GM21390 (cell line): ENCODE results near the gene ELK3.

Experiments used
- ATAC-seq: cut with Tn5 transposase; IDR thresholded peaks from one replicate; pipeline ENCODE4 v1.9.1; 2021; ENCODE audit not compliant: unreplicated experiment

Gene ELK3

DNA sequence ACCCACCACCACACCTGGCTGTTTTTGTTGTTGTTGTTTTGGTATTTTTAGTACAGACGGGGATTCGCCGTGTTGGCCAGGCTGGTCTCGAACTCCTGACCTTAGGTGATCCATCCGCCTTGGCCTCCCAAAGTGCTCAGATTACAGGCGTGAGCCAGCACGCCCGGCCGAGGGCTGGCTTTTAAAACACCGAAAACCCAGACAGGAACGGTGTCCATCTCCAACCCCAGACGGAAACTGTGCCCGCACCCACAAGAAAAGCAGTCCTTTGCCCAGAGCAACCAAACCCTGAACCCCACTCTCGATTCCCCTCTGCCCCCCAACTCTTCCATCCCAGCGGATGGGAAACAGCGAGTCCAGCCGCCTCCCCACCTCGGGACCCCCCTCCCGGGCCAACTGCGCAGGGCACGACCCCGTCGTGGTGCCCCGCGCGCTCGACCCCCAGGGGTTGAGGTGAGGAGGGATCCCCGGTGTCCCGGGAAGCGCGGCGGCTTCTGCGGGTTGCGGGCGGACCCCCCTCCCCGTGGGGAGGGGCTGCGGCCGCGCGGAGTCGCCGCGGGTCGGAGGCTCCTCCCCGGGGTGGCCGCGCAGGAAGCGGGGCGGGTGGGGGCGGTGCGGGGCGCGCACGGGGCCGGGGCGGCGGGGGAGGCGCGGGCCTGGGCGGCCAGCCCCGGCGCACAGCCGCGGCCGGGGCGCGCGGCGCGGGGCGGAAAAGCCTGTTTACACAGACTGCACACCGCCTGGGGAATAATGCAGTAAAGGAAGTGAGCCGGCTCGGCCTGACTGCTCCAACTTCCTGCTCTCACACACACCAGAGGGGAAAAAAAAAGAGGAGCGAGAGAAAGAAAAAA is at the start of gene ELK3:
ELK3 (plus strand) TSS at position 651 of the 851 bp plus-strand sequence.
- ATAC-seq = peak; percentile 48

- ATAC-seq = no peak
Measured at GRCh38 chr12:96146747-96147146, 47.4 kb upstream of the ELK3 start.

DNA sequence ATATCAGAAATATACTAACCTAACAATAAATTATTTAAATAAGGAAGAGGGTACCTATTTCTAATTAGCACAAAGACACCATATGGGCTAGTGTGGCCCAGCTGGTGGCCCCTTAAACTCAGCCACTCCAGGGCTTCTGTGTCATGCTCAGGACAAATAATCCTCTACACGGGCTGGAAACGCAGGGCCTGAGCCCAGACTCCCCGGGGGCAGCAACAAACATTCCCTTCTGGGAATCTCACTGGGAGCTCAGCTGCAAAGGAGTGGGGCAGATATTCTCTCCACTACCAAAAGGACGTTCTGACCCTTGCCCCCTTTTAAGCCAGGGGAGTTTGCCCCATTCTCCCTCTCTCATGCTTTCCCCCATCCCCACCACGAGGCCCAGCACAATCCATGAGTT is 43.7 kb upstream of the ELK3 start:
- ATAC-seq = no peak

GRCh38 chr12:96152164-96152563 is 42.0 kb upstream of the ELK3 start:
- ATAC-seq = no peak

DNA sequence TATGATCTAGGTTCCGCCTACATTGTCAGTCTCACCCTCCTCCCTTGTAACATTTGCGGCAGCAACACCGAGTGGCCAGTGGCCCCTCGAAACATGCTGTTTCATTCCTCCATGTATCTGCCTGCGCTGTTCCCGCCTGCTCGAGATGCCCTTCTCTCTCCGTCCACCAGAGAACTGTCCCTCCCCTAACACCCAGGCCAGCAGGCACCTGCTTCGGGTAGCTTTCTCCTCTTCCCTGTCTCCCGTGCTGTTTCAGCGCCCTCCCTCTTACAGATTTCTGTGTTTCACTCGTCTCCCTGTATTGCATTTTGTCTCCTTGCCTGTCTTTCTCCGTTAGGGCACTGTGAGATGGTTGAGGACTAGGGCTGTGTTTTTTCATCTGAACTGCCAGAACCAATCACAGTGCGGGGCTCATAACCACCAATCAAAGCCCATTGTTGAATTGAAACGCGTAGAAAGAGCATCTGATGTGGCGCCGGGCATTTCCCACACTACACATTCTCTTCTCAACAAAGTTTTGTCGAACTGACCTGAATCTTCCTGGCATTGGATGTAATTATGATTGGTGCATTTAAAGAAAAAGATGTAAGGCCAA is 40.9 kb upstream of the ELK3 start:
- ATAC-seq = no peak

DNA sequence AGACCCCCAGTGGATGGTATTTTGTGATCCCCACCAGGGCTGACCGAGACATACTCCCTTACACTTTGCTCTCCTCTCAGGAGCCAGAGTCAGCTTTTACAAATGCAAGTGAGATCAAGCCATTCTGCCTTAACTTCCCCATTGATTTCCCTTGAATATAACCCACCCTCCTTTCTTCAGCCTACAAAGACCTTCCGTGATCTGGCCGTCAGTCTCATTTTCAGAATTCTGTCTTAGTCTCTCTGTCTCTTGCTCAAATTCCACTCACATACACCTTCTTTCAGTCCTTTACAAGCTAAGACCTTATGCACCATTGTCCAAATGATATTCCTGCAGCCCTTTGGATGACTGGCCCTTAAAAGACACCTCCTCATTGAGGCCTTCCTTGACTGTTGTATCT is 39.0 kb upstream of the ELK3 start:
- ATAC-seq = no peak

GRCh38 chr12:96155781-96156180 is 38.4 kb upstream of the ELK3 start:
- no peak for ATAC-seq

- no peak for ATAC-seq
Measured at GRCh38 chr12:96156211-96156610, 38.0 kb upstream of the ELK3 start.

GRCh38 chr12:96157427-96157826 is 36.7 kb upstream of the ELK3 start:
- no peak for ATAC-seq

DNA sequence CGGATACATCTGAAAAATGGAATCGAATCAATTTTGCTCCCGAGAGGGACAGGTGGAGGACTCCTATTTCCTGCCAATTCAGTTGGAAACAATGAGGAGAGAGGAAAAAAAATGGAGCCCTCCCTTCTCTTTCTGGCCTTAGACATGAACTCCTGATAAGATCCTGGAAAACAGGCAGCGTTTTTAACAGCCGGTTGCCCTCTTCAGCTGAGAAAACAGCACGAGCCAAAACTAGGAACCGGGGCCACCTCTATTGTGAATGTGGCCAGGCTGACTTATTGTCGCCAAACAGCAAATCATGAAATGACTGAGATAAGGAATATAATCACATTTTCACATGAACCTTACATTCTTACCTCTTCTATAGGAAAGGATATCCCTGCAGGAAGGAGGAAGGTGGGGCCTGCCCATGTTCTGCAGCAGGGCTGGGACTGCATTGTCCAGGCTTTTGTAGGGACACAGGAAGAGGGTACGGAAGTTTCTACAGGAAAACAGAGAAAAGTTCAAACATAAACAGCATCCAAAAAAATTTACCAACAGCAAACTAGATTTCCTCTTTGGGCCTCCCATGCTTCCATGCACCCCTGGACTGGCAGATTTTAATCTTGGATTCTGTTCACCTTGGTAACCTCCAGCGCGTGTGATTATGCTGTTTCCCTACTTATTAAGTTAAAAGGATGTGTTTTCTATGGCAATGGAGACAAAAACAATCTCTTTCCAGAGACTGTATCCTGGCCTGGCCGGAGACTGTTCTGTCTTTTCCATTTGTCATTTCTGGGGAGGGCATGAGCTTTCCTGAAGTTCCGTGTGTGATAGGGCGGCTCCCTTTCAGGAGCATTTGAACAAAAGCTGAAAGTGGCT is 29.0 kb upstream of the ELK3 start:
- ATAC-seq = no peak

- ATAC-seq = no peak
Measured at GRCh38 chr12:96166765-96167164, 27.4 kb upstream of the ELK3 start.

DNA sequence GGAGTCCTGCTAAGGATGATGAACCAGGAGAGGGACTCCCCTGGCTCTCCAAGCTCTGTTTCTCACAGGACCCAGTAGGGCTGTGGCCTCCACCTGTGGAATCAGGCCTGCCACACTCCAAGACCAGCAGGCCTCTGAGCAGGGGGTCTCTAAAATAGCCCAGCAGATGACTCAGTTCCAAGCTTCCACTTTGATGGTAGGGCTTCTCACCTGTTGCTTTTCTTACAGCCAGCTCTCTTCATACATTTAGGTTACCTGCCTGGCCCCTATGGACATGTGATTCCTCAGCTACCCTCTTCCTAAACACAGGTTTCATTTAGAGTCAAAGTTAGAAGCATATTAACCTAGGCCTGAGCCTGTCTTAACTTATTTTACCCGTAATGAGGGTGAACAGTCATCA is 26.7 kb upstream of the ELK3 start:
- ATAC-seq = no peak

DNA sequence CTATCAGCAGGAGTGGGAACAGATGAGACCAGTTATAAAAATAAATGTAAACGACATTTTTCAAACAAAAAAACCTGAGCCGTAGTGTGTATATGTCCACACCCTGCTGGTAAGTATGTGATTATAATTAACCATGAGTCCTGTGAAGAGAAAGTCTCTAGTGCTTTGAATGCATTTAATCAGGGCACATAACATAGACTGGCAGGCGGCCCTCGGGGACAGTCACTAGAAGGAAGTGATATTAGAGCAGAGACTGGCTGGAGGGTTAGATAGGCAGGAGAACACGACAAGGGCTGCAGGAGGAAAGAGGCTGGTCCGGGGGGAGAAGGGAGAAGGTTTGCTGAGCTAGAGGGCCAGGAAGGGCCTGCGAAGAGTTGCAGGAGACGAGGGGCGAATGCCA is 23.8 kb upstream of the ELK3 start:
- ATAC-seq = no peak

DNA sequence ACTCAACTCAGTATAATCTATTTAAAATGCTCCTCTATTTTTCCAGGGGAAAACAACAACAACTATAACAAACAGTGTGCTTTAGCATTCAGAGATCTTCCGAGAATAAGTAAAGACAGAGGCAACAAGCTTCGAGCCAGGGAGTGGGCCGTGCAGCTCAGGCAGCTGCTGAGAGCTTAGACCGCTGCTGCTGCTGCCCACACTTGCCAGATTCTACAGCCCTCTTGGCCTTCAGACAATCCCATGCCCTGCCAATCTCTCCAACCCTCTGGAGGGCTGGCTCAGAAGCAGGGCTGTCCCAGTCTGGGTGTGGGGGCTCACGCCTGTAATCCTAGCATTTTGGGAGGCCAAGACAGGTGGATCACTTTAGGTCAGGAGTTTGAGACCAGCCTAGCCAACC is 23.4 kb upstream of the ELK3 start:
- ATAC-seq = no peak

- ATAC-seq = no peak
Measured at GRCh38 chr12:96171905-96172304, 22.3 kb upstream of the ELK3 start.

DNA sequence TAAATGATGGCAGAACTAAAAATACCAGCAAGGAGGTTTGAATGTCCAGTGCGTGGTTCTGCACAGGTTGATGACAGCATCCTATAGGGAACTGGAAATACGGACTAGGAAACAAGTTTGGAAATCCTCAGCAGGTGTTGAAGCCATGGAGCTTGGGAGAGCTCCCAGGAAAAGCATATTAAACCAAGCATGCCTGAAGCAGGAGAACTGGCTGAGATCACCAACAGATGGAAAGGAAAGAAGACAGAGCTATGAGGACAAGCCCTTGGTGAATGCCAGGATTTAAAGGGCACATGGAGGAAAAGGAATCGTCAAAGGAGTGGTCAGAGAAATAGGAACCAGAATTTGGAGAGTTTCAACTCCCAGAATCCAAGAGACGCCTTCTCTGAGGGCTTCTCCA is 21.2 kb upstream of the ELK3 start:
- ATAC-seq = no peak

GRCh38 chr12:96176575-96176974 is 17.6 kb upstream of the ELK3 start:
- ATAC-seq = no peak

DNA sequence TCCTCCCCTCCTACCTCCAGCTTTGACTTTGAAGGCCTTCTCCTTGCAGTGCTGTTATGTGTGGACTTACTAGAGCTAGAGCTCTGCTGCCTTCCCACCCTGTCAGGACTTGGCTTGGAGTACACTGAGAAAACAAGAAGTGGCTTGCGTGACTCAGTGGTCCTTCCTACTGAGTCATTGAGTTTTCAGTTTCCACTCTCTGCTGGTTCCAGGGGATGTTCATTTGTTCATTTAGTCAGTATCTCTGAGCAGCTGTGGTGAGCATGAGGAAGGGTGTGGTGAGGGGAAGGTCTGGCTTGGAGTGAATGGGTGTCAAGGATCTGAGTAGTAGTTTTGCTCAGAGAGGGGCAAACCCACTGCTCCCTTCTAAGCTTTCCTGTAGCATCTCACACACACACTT is 17.2 kb upstream of the ELK3 start:
- peak; percentile 84 for ATAC-seq

- ATAC-seq = no peak
Measured at GRCh38 chr12:96183734-96184370, 10.3 kb upstream of the ELK3 start.

DNA sequence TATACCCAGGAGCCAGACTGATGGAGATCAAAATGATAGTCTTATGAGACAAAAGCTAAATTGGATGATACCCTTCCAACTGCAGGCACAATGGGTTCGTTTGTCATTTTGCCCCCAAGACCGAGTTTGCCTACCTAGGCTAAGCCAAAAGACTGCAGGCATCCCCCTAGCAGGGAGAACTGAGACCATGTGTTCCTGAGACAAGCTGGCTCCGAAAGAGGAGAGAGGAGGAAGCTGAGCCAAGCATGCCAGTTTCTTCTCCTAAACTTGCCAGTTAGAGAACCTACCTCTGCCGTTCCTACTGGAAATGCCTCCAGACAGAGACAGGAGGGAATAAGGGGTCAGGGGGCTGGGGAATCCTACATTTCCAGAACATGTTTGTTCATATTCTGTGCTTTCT is 8.3 kb upstream of the ELK3 start:
- ATAC-seq = no peak

DNA sequence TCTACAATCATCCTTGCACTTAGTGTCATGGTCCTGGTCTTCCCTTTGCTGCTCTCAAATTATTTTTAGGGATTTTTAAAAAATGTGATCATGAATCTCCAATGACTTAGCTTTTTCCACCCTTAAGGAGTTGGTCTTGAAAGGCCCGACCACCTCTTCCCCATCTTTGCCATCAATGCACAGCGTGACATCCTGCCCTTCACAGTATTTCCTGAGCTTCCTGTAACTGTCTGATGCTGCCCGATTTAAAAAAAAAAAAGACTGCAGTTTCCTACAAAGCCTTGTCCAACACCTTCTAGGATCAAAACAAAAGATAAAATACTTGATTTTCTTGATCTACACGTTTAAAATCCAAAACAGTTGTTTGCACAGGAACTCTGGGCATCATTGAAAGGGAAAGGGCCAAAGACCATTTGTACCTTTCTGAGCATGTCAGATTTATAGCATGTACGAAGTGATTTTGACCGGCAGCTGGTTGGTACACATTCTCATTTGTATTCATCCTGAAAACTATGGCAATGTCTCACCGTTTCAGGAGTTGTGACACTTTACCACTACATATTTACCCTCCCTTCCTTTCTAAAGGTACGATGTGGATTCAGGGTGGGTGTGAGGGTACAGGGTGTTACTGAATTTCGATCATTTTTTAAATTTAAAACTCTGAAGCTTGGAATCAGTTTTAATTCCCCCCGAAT is 7.4 kb upstream of the ELK3 start:
- ATAC-seq = no peak
